SU-DHL-6 (cell line): Measurements from ENCODE around the gene CISTR.

ENCODE experiments used
- CTCF ChIP-seq: fragments of 200-600 bp; sonication (generic); IDR thresholded peaks from one replicate; pipeline ENCODE4 v1.5.1; 2017; ENCODE audit warnings: antibody characterized with exemption, mild to moderate bottlenecking, low read length, moderate library complexity; ENCODE audit not compliant: insufficient read depth, poor library complexity, severe bottlenecking
- EZH2phosphoT487 ChIP-seq: fragments of 200-600 bp; sonication (generic), shearing (Covaris generic); conservative IDR thresholded peaks from 2 replicates; pipeline ENCODE4 v1.6.1; 2018; ENCODE audit warnings: mild to moderate bottlenecking, antibody characterized with exemption, low read length, moderate library complexity, mixed read lengths

GRCh38 chr12:53734425-53734824, 17.4 kb downstream of the CISTR start:
- TF ChIP-seq CTCF (no peak), EZH2phosphoT487 (no peak)
